Measurements from ENCODE around the gene ZNF524.
"Not testable (repeated sequence)": the region's sequence is repeated elsewhere in the genome, so short reads cannot be mapped to it uniquely, and the experiment has no call there.

ZNF524 gene

DNA sequence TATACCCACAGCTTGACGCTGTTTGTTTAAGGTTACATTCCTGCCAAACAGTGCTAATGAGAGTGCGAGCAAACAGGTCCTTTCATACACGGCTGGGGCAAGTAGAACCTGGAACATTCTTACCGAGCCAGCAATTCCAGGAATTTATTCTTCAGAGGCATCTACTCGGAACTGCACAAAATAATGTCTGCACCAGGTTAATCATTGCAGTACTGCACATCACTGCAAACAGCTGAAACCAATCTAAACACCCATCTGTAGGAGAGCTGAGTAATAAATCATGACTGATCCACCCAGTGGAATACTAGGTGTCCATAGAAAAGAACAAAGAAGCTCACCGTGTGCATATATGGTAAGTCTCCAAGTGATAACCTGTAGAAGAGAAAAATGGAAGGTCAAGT is 18.3 kb upstream of the ZNF524 start:
- no peak overlapping the region for H3K27ac ChIP-seq (ENCODE audit: low read depth, low read length, severe bottlenecking)
- H3K9me3 ChIP-seq (ENCODE audit: control insufficient read depth, low read length) = no peaks in the 10 kb centered on the region
- no peak overlapping the region for H3K4me3 ChIP-seq (ENCODE audit: extremely low read depth, insufficient read depth, low read length, poor library complexity, severe bottlenecking)
- 49 to 53% methylated on average over 5 of the region's 6 CpGs for WGBS, 2 experiments (ENCODE audit: insufficient coverage in 2 of 2)
- no peaks in the 10 kb centered on the region for H3K4me1 ChIP-seq (ENCODE audit: control insufficient read depth, insufficient read depth, low read length, poor library complexity, severe bottlenecking)
- H3K36me3 ChIP-seq (ENCODE audit: control insufficient read depth, insufficient read depth, low read length) = peaks cover 16% of the 10 kb centered on the region

DNA sequence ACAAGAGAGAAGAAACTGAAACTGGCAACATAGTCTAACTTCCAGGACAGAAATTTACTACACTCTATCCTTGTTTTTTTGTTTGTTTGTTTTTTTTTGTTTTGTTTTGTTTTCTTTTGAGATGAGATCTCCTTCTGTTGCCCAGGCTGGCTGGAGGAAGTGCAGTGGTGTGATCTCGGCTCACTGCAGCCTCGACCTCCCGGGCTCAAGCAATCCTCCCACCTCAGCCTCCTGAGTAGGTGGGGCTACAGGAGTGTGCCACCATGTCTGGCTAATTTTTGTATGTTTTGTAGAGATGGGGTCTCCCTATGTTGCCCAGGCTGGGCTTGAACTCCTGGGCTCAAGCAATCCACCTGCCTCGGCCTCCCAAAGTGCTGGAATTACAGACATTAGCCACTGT is 17.8 kb upstream of the ZNF524 start:
- H3K4me1 ChIP-seq (ENCODE audit: control insufficient read depth, insufficient read depth, low read length, poor library complexity, severe bottlenecking); H3K4me3 ChIP-seq (ENCODE audit: extremely low read depth, insufficient read depth, low read length, poor library complexity, severe bottlenecking); H3K9me3 ChIP-seq (ENCODE audit: control insufficient read depth, low read length); H3K27ac ChIP-seq (ENCODE audit: low read depth, low read length, severe bottlenecking): not testable (repeated sequence)
- 80 to 91% methylated on average over 2 to 4 of the region's 4 CpGs for WGBS, 2 experiments (ENCODE audit: insufficient coverage in 2 of 2)
- peaks cover 11% of the 10 kb centered on the region for H3K36me3 ChIP-seq (ENCODE audit: control insufficient read depth, insufficient read depth, low read length)

- H3K36me3 ChIP-seq (ENCODE audit: control insufficient read depth, insufficient read depth, low read length); H3K4me1 ChIP-seq (ENCODE audit: control insufficient read depth, insufficient read depth, low read length, poor library complexity, severe bottlenecking); H3K9me3 ChIP-seq (ENCODE audit: control insufficient read depth, low read length); H3K27ac ChIP-seq (ENCODE audit: low read depth, low read length, severe bottlenecking); H3K4me3 ChIP-seq (ENCODE audit: extremely low read depth, insufficient read depth, low read length, poor library complexity, severe bottlenecking): not testable (repeated sequence)
- WGBS, 2 experiments (ENCODE audit: insufficient coverage in 2 of 2) = 77 to 91% methylated on average over 6 of the region's 8 CpGs
Measured at GRCh38 chr19:55583897-55584296, 16.2 kb upstream of the ZNF524 start.

- H3K36me3 ChIP-seq (ENCODE audit: control insufficient read depth, insufficient read depth, low read length) = no peaks in the 10 kb centered on the region
- H3K4me1 ChIP-seq (ENCODE audit: control insufficient read depth, insufficient read depth, low read length, poor library complexity, severe bottlenecking) = no peaks in the 10 kb centered on the region
- no peak overlapping the region for H3K27ac ChIP-seq (ENCODE audit: low read depth, low read length, severe bottlenecking)
- H3K9me3 ChIP-seq (ENCODE audit: control insufficient read depth, low read length) = no peaks in the 10 kb centered on the region
- WGBS, 2 experiments (ENCODE audit: insufficient coverage in 2 of 2) = 93 to 99% methylated on average over 9 to 10 of the region's 11 CpGs
- no peak overlapping the region for H3K4me3 ChIP-seq (ENCODE audit: extremely low read depth, insufficient read depth, low read length, poor library complexity, severe bottlenecking)
Measured at GRCh38 chr19:55584871-55585270, 15.2 kb upstream of the ZNF524 start.

DNA sequence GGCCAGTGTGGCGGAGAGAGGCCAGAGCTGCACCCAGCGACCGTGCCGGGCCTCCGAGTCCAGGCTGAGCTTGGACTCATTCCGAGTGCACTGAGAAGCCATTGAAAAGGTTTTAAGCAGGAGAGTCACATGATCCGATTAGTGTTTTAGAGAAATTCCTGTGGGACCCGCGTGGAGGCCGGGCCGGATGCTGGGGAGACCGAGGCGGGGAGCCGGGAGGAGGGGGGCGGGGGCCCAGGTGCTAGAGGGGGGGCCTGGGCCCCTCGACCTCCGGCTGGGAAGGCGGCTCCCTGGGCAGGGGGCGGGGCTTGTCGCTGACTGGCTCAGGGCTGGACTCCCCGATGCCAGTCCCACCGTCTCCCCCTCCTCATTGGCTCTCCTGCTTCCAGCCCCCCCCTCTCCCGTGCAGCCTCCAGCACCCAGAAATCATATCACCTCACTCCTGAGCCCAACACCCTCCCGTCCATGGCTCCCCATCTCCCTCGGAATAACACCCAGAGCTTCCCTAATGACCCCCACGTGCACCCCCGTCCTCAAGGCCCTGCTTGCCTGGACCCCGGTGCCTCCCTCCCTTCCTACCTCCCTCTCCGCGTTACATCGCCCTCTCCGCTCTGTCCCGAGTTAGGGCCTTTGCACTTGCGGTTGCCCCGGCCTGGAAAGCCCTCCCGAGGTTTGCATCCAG is 14.3 kb upstream of the ZNF524 start:
- Histone ChIP-seq H3K9me3 (ENCODE audit: control insufficient read depth, low read length) (no peaks in the 10 kb centered on the region), H3K4me3 (ENCODE audit: extremely low read depth, insufficient read depth, low read length, poor library complexity, severe bottlenecking) (peak overlapping the region; percentile 27), H3K36me3 (ENCODE audit: control insufficient read depth, insufficient read depth, low read length) (no peaks in the 10 kb centered on the region), H3K27ac (ENCODE audit: low read depth, low read length, severe bottlenecking) (peak overlapping the region; percentile 62), H3K4me1 (ENCODE audit: control insufficient read depth, insufficient read depth, low read length, poor library complexity, severe bottlenecking) (no peaks in the 10 kb centered on the region)
- 14 to 19% methylated on average over 26 to 27 of the region's 36 CpGs for WGBS, 2 experiments (ENCODE audit: insufficient coverage in 2 of 2)

GRCh38 chr19:55586976-55587668 is 13.0 kb upstream of the ZNF524 start:
- Histone ChIP-seq H3K9me3 (ENCODE audit: control insufficient read depth, low read length) (no peaks in the 10 kb centered on the region), H3K4me1 (ENCODE audit: control insufficient read depth, insufficient read depth, low read length, poor library complexity, severe bottlenecking) (no peaks in the 10 kb centered on the region), H3K27ac (ENCODE audit: low read depth, low read length, severe bottlenecking) (peak overlapping the region; percentile 50), H3K36me3 (ENCODE audit: control insufficient read depth, insufficient read depth, low read length) (peaks cover 10% of the 10 kb centered on the region), H3K4me3 (ENCODE audit: extremely low read depth, insufficient read depth, low read length, poor library complexity, severe bottlenecking) (peak overlapping the region; percentile 31)
- WGBS, 2 experiments (ENCODE audit: insufficient coverage in 2 of 2) = 2 to 3% methylated on average over 19 to 25 of the region's 40 CpGs

- H3K27ac ChIP-seq (ENCODE audit: low read depth, low read length, severe bottlenecking) = no peak overlapping the region
- no peaks in the 10 kb centered on the region for H3K9me3 ChIP-seq (ENCODE audit: control insufficient read depth, low read length)
- no peaks in the 10 kb centered on the region for H3K4me1 ChIP-seq (ENCODE audit: control insufficient read depth, insufficient read depth, low read length, poor library complexity, severe bottlenecking)
- peaks cover 20% of the 10 kb centered on the region for H3K36me3 ChIP-seq (ENCODE audit: control insufficient read depth, insufficient read depth, low read length)
- no peak overlapping the region for H3K4me3 ChIP-seq (ENCODE audit: extremely low read depth, insufficient read depth, low read length, poor library complexity, severe bottlenecking)
- WGBS, 2 experiments (ENCODE audit: insufficient coverage in 2 of 2) = 88 to 90% methylated on average over 6 to 8 of the region's 8 CpGs
Measured at GRCh38 chr19:55588738-55589137, 11.3 kb upstream of the ZNF524 start.

- no peak overlapping the region for H3K4me3 ChIP-seq (ENCODE audit: extremely low read depth, insufficient read depth, low read length, poor library complexity, severe bottlenecking)
- no peak overlapping the region for H3K27ac ChIP-seq (ENCODE audit: low read depth, low read length, severe bottlenecking)
- H3K4me1 ChIP-seq (ENCODE audit: control insufficient read depth, insufficient read depth, low read length, poor library complexity, severe bottlenecking) = no peaks in the 10 kb centered on the region
- H3K9me3 ChIP-seq (ENCODE audit: control insufficient read depth, low read length) = no peaks in the 10 kb centered on the region
- peaks cover 30% of the 10 kb centered on the region for H3K36me3 ChIP-seq (ENCODE audit: control insufficient read depth, insufficient read depth, low read length)
- WGBS, 2 experiments (ENCODE audit: insufficient coverage in 2 of 2) = 55 to 59% methylated on average over 6 to 7 of the region's 7 CpGs
Measured at GRCh38 chr19:55590109-55590508, 10.0 kb upstream of the ZNF524 start.

DNA sequence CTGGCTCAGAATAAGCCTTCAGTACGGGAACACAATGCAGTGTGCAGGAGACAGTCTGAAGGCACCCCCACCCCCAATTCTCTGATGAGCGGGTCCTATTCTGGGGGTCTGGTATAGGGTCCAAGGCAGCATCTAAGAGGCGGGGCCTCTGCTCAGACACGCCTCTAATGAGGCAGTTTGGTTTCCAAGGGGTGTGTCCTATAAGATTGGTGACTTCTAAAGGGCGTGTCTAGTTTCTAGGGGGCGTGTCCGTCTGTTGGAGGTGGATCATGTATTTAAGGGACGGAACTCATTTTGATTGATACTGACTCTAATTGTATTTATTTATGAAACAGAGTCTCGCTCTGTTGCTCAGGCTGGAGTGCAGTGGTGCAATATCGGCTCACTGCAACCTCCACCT is 9.5 kb upstream of the ZNF524 start:
- H3K4me1 ChIP-seq (ENCODE audit: control insufficient read depth, insufficient read depth, low read length, poor library complexity, severe bottlenecking) = no peaks in the 10 kb centered on the region
- 82 to 95% methylated on average over 5 to 7 of the region's 10 CpGs for WGBS, 2 experiments (ENCODE audit: insufficient coverage in 2 of 2)
- H3K36me3 ChIP-seq (ENCODE audit: control insufficient read depth, insufficient read depth, low read length) = peaks cover 36% of the 10 kb centered on the region
- no peak overlapping the region for H3K4me3 ChIP-seq (ENCODE audit: extremely low read depth, insufficient read depth, low read length, poor library complexity, severe bottlenecking)
- no peaks in the 10 kb centered on the region for H3K9me3 ChIP-seq (ENCODE audit: control insufficient read depth, low read length)
- H3K27ac ChIP-seq (ENCODE audit: low read depth, low read length, severe bottlenecking) = no peak overlapping the region

- WGBS, 2 experiments (ENCODE audit: insufficient coverage in 2 of 2) = 67 to 95% methylated on average over 5 to 6 of the region's 10 CpGs
- H3K4me1 ChIP-seq (ENCODE audit: control insufficient read depth, insufficient read depth, low read length, poor library complexity, severe bottlenecking) = no peaks in the 10 kb centered on the region
- H3K27ac ChIP-seq (ENCODE audit: low read depth, low read length, severe bottlenecking) = no peak overlapping the region
- peaks cover 45% of the 10 kb centered on the region for H3K36me3 ChIP-seq (ENCODE audit: control insufficient read depth, insufficient read depth, low read length)
- H3K4me3 ChIP-seq (ENCODE audit: extremely low read depth, insufficient read depth, low read length, poor library complexity, severe bottlenecking) = no peak overlapping the region
- H3K9me3 ChIP-seq (ENCODE audit: control insufficient read depth, low read length) = no peaks in the 10 kb centered on the region
Measured at GRCh38 chr19:55591555-55591954, 8.5 kb upstream of the ZNF524 start.

DNA sequence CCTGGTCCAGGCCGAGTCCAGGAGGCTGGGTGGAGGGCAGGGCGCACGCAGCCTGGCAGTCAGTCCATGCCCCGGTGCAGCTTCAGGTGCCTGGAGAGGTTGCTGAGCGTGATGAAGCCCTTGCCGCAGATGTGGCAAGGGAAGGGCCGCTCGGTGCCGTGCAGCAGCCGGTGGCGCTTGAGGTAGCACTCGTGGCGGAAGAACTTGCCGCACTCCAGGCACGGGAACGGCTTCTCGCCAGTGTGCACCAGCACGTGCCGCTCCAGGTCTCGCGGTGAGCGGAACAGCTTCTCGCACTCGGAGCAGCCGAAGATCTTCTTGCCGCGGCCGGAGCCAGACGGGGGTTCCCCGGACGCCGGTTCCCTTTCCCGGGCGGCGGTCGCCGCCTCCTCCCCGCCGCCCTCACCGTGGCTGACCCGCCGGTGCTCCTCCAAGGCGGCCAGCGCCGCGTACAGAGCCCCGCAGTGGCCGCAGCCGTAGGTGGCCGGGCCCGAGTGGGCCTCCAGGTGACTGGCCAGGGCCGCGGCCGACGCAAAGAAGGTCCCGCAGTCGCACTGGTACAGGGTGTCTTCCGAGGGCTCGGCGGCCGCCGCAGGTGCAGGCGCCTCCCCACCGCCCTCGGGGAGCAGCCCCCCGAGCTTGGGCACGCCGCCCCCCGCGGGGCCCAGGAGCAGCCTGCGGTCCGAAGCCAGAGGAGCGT is 7.5 kb upstream of the ZNF524 start:
- Histone ChIP-seq H3K4me3 (ENCODE audit: extremely low read depth, insufficient read depth, low read length, poor library complexity, severe bottlenecking) (no peak overlapping the region), H3K4me1 (ENCODE audit: control insufficient read depth, insufficient read depth, low read length, poor library complexity, severe bottlenecking) (no peaks in the 10 kb centered on the region), H3K27ac (ENCODE audit: low read depth, low read length, severe bottlenecking) (no peak overlapping the region), H3K36me3 (ENCODE audit: control insufficient read depth, insufficient read depth, low read length) (peaks cover 54% of the 10 kb centered on the region), H3K9me3 (ENCODE audit: control insufficient read depth, low read length) (no peaks in the 10 kb centered on the region)
- WGBS, 2 experiments (ENCODE audit: insufficient coverage in 2 of 2) = 96 to 97% methylated on average over 72 to 73 of the region's 73 CpGs
